Mesenchymal stem cell (in vitro differentiated cells and primary cell): ENCODE measurements around the gene TTC13.

ENCODE experiments used
- DNase-seq: peaks from one replicate; pipeline ENCODE4 v3.0.0-alpha.2; 2013
- H2AFZ ChIP-seq: one replicate; pipeline ENCODE4 v1.6.1; 2013; ENCODE audit warnings: low read depth, mild to moderate bottlenecking, control low read depth, inconsistent platforms, low read length, moderate library complexity
- H2AK5ac ChIP-seq: 2 replicates; pipeline ENCODE4 v1.6.1; 2013; ENCODE audit warnings: low read length, moderate library complexity, mild to moderate bottlenecking, inconsistent platforms; ENCODE audit not compliant: severe bottlenecking
- H2BK120ac ChIP-seq: one replicate; pipeline ENCODE4 v1.6.1; 2013; ENCODE audit warnings: low read depth, mild to moderate bottlenecking, inconsistent platforms, low read length, moderate library complexity
- H2BK12ac ChIP-seq, 2 experiments: one replicate each; pipeline ENCODE4 v1.6.1; 2013; ENCODE audit warnings: inconsistent platforms in 2 of 2, low read length in 2 of 2, mild to moderate bottlenecking in 2 of 2, moderate library complexity in 2 of 2, control low read depth in 1 of 2
- H2BK15ac ChIP-seq: one replicate; pipeline ENCODE4 v1.6.1; 2013; ENCODE audit warnings: mild to moderate bottlenecking, low read depth, inconsistent platforms; ENCODE audit not compliant: poor library complexity, severe bottlenecking
- H2BK5ac ChIP-seq: 2 replicates; pipeline ENCODE4 v1.6.1; 2013; ENCODE audit warnings: low read depth, mild to moderate bottlenecking, low read length, control low read depth, inconsistent platforms; ENCODE audit not compliant: poor library complexity, severe bottlenecking
- H3K14ac ChIP-seq, 2 experiments: one replicate each; pipeline ENCODE4 v1.6.1; 2013; ENCODE audit warnings: inconsistent platforms in 2 of 2, low read length in 2 of 2, control low read depth in 1 of 2, mild to moderate bottlenecking in 1 of 2, moderate library complexity in 1 of 2
- H3K18ac ChIP-seq, 2 experiments: one replicate each; pipeline ENCODE4 v1.6.1; 2013; ENCODE audit warnings: inconsistent platforms in 2 of 2, low read length in 2 of 2, control low read depth in 1 of 2, low read depth in 1 of 2, mild to moderate bottlenecking in 1 of 2
- H3K23ac ChIP-seq, 2 experiments: one replicate each; pipeline ENCODE4 v1.6.1; 2013; ENCODE audit warnings: inconsistent platforms in 2 of 2, low read length in 2 of 2, mild to moderate bottlenecking in 2 of 2, moderate library complexity in 2 of 2, control low read depth in 1 of 2
- H3K27ac ChIP-seq: 2 replicates; pipeline ENCODE4 v1.5.1; 2013; ENCODE audit warnings: mild to moderate bottlenecking, moderate library complexity, low read length, control low read depth, inconsistent platforms; ENCODE audit not compliant: poor library complexity, severe bottlenecking
- H3K27me3 ChIP-seq, 2 experiments: 2 replicates each; pipeline versions ENCODE4 v1.6.1 to v1.7.0; 2013; ENCODE audit warnings: low read length in 2 of 2, mild to moderate bottlenecking in 2 of 2, moderate library complexity in 2 of 2, control low read depth in 1 of 2, inconsistent platforms in 1 of 2; ENCODE audit not compliant: control insufficient read depth in 1 of 2, insufficient read depth in 1 of 2
- H3K36me3 ChIP-seq, 2 experiments: 2 replicates each; pipeline versions ENCODE4 v1.6.1 to v1.7.0; 2013; ENCODE audit warnings: low read length in 2 of 2, control low read depth in 1 of 2, inconsistent platforms in 1 of 2, low read depth in 1 of 2, mild to moderate bottlenecking in 1 of 2; ENCODE audit not compliant: insufficient read depth in 2 of 2, control insufficient read depth in 1 of 2
- H3K4ac ChIP-seq, 2 experiments: one replicate each; pipeline ENCODE4 v1.6.1; 2013; ENCODE audit warnings: inconsistent platforms in 2 of 2, low read length in 2 of 2, mild to moderate bottlenecking in 2 of 2, moderate library complexity in 2 of 2, control low read depth in 1 of 2, low read depth in 1 of 2
- H3K4me1 ChIP-seq: 2 replicates; pipeline ENCODE4 v1.6.1; 2013; ENCODE audit warnings: low read depth, low read length, control low read depth; ENCODE audit not compliant: control insufficient read depth, insufficient read depth
- H3K4me2 ChIP-seq: 2 replicates; pipeline ENCODE4 v1.6.1; 2013; ENCODE audit warnings: low read length, mild to moderate bottlenecking, inconsistent platforms; ENCODE audit not compliant: poor library complexity, severe bottlenecking
- H3K4me3 ChIP-seq, 2 experiments: 2 replicates each; pipeline versions ENCODE4 v1.5.1 to v1.7.0; 2013; ENCODE audit warnings: low read length in 2 of 2, mild to moderate bottlenecking in 2 of 2, control low read depth in 1 of 2, low read depth in 1 of 2; ENCODE audit not compliant: insufficient read depth in 1 of 2
- H3K79me1 ChIP-seq: replicated peaks from 2 replicates; pipeline ENCODE4 v1.6.1; 2013; ENCODE audit warnings: mild to moderate bottlenecking, control low read depth, low read length, inconsistent platforms; ENCODE audit not compliant: poor library complexity, severe bottlenecking
- H3K9ac ChIP-seq: 2 replicates; pipeline ENCODE4 v1.7.0; 2013; ENCODE audit warnings: mild to moderate bottlenecking, low read length, moderate library complexity
- H3K9me3 ChIP-seq: 2 replicates; pipeline ENCODE4 v1.7.0; 2013; ENCODE audit warnings: mild to moderate bottlenecking, low read length; ENCODE audit not compliant: control insufficient read depth
- H4K8ac ChIP-seq: one replicate; pipeline ENCODE4 v1.6.1; 2013; ENCODE audit warnings: inconsistent platforms, mild to moderate bottlenecking, low read length, moderate library complexity
- H4K91ac ChIP-seq: one replicate; pipeline ENCODE4 v1.6.1; 2013; ENCODE audit warnings: mild to moderate bottlenecking, low read length, inconsistent platforms
- WGBS: methylation state at CpG from one replicate; pipeline ENCODE4 v1.1.7; 2013; ENCODE audit warnings: mixed read lengths; 5-methylcytosine and 5-hydroxymethylcytosine counted together

The TTC13 gene

GRCh38 chr1:230979952-230980351, 1.3 kb upstream of the TTC13 start:
- H2BK5ac ChIP-seq: no peak overlapping the region
- H2BK120ac ChIP-seq: no peak overlapping the region
- H3K27me3 ChIP-seq: no peaks in the 10 kb centered on the region
- no peak overlapping the region for H3K4me2 ChIP-seq
- no peak overlapping the region for H2BK15ac ChIP-seq
- no peak overlapping the region for H3K27ac ChIP-seq
- peaks cover 31% of the 10 kb centered on the region for H3K79me1 ChIP-seq
- H3K4ac ChIP-seq: no peak overlapping the region
- peaks cover 4% of the 10 kb centered on the region for H3K4me1 ChIP-seq
- H3K14ac ChIP-seq: no peak overlapping the region
- WGBS: 91% methylated on average over 4 of the region's 4 CpGs
- H2AFZ ChIP-seq: no peak overlapping the region
- H3K9ac ChIP-seq: peak overlapping the region; percentile 89
- H3K4me3 ChIP-seq: peak overlapping the region in 1 of 2 experiments; percentile 99
- no peak overlapping the region for H2BK12ac ChIP-seq
- H3K18ac ChIP-seq: no peak overlapping the region
- DNase-seq: no peak
- no peak overlapping the region for H4K91ac ChIP-seq
- no peak overlapping the region for H2AK5ac ChIP-seq
- H4K8ac ChIP-seq: no peak overlapping the region
- peaks cover 0 to 24% of the 10 kb centered on the region in 2 experiments for H3K36me3 ChIP-seq
- H3K23ac ChIP-seq: no peak overlapping the region
- H3K9me3 ChIP-seq: no peaks in the 10 kb centered on the region

- peak overlapping the region; percentile 19 for H3K4me2 ChIP-seq
- peak overlapping the region; percentile 75 to 99 for H3K4me3 ChIP-seq
- peak overlapping the region in 1 of 2 experiments; percentile 55 for H2BK12ac ChIP-seq
- DNase-seq: no peak
- no peak overlapping the region for H4K91ac ChIP-seq
- H3K4me1 ChIP-seq: peaks cover 4% of the 10 kb centered on the region
- H3K36me3 ChIP-seq: peaks cover 0 to 24% of the 10 kb centered on the region in 2 experiments
- 22% methylated on average over 7 of the region's 12 CpGs for WGBS
- no peak overlapping the region for H2BK5ac ChIP-seq
- no peaks in the 10 kb centered on the region for H3K27me3 ChIP-seq
- peak overlapping the region; percentile 89 for H3K9ac ChIP-seq
- no peak overlapping the region for H3K27ac ChIP-seq
- peak overlapping the region; percentile 57 for H2AFZ ChIP-seq
- H4K8ac ChIP-seq: no peak overlapping the region
- peak overlapping the region in 1 of 2 experiments; percentile 73 for H3K14ac ChIP-seq
- no peaks in the 10 kb centered on the region for H3K9me3 ChIP-seq
- peak overlapping the region in 1 of 2 experiments; percentile 84 for H3K4ac ChIP-seq
- peaks cover 30% of the 10 kb centered on the region for H3K79me1 ChIP-seq
- H2BK120ac ChIP-seq: peak overlapping the region; percentile 19
- no peak overlapping the region for H2AK5ac ChIP-seq
- no peak overlapping the region for H3K18ac ChIP-seq
- peak overlapping the region; percentile 68 for H2BK15ac ChIP-seq
- H3K23ac ChIP-seq: peak overlapping the region in 1 of 2 experiments; percentile 28
Measured at GRCh38 chr1:230979389-230979716, 692 bp upstream of the TTC13 start.

GRCh38 chr1:230977761-230978490, 735 bp downstream of the TTC13 start:
- Histone ChIP-seq H3K79me1 (peaks cover 27% of the 10 kb centered on the region), H2BK12ac (no peak overlapping the region), H2BK15ac (peak overlapping the region; percentile 39), H3K9me3 (no peaks in the 10 kb centered on the region), H4K91ac (no peak overlapping the region), H3K4me3 (peak overlapping the region; percentile 86 to 99), H3K9ac (peak overlapping the region; percentile 57), H3K36me3 (peaks cover 0 to 20% of the 10 kb centered on the region in 2 experiments), H3K27ac (no peak overlapping the region), H2BK120ac (no peak overlapping the region), H3K18ac (peak overlapping the region in 1 of 2 experiments; percentile 29), H2AFZ (peak overlapping the region; percentile 84), H3K27me3 (no peaks in the 10 kb centered on the region), H3K4me1 (peaks cover 2% of the 10 kb centered on the region), H3K23ac (no peak overlapping the region), H3K4me2 (peak overlapping the region; percentile 90), H2AK5ac (no peak overlapping the region), H3K4ac (peak overlapping the region in 1 of 2 experiments; percentile 37), H2BK5ac (no peak overlapping the region), H3K14ac (peak overlapping the region in 1 of 2 experiments; percentile 35), H4K8ac (no peak overlapping the region)
- 8% methylated on average over 38 of the region's 52 CpGs for WGBS
- DNase-seq: peak; percentile 24

- Histone ChIP-seq H2BK15ac (no peak overlapping the region), H3K27ac (no peak overlapping the region), H3K4me3 (peak overlapping the region in 1 of 2 experiments; percentile 99), H3K14ac (no peak overlapping the region), H4K8ac (no peak overlapping the region), H3K23ac (no peak overlapping the region), H4K91ac (no peak overlapping the region), H3K79me1 (peaks cover 27% of the 10 kb centered on the region), H3K4me1 (peaks cover 2% of the 10 kb centered on the region), H3K4ac (no peak overlapping the region), H2BK120ac (no peak overlapping the region), H3K9ac (peak overlapping the region; percentile 57), H3K9me3 (no peaks in the 10 kb centered on the region), H2AK5ac (no peak overlapping the region), H2AFZ (no peak overlapping the region), H2BK12ac (no peak overlapping the region), H3K27me3 (no peaks in the 10 kb centered on the region), H3K4me2 (no peak overlapping the region), H2BK5ac (no peak overlapping the region), H3K18ac (no peak overlapping the region), H3K36me3 (peaks cover 0 to 20% of the 10 kb centered on the region in 2 experiments)
- DNase-seq: no peak
- 96% methylated on average over 14 of the region's 14 CpGs for WGBS
Measured at GRCh38 chr1:230976825-230977747, 1.6 kb downstream of the TTC13 start.
